Sigmoid colon (tissue), 7 donors: Measurements from ENCODE around the gene TNNI3K. TPM values are rescaled to one million over a fixed set of nuclear protein-coding genes. Genes with fewer than 3 reads are reported as not detected.

Experiments
- DNase-seq: peaks from one replicate; pipeline ENCODE4 v3.0.0-alpha.2; 2019
- H3K27ac ChIP-seq, 4 donors: fragments of 200-600 bp; sonication (generic); one replicate each; pipeline ENCODE4 v1.5.1; 2016 to 2019; ENCODE audit warnings: mild to moderate bottlenecking in 1 of 4
- H3K27me3 ChIP-seq, 3 donors: fragments of 200-600 bp; sonication (generic); one replicate each; pipeline ENCODE4 v1.5.1; 2019; ENCODE audit warnings: mild to moderate bottlenecking in 1 of 3
- H3K36me3 ChIP-seq, 4 donors: fragments of 200-600 bp; sonication (generic); one replicate each; pipeline ENCODE4 v1.5.1; 2016 to 2019
- H3K4me1 ChIP-seq, 4 donors: fragments of 200-600 bp; sonication (generic); one replicate each; pipeline ENCODE4 v1.5.1; 2017 to 2019
- H3K4me3 ChIP-seq, 4 donors: fragments of 200-600 bp; sonication (generic); one replicate each; pipeline ENCODE4 v1.5.1; 2017 to 2019; ENCODE audit warnings: mild to moderate bottlenecking in 2 of 4, moderate library complexity in 1 of 4
- H3K9me3 ChIP-seq, 4 donors: fragments of 200-600 bp in 3 of 4; sonication (generic) in 3 of 4; one replicate each; pipeline versions ENCODE4 v1.5.1 to v1.6.1; 2013 to 2019
- EP300 ChIP-seq, 4 donors: sonication (generic); formaldehyde crosslinking; IDR thresholded peaks; one replicate each; pipeline ENCODE4 v1.6.1; 2017; ENCODE audit warnings: antibody characterized with exemption in 4 of 4
- POLR2A ChIP-seq, 2 donors: fragments of 450-650 bp; IDR thresholded peaks; one replicate each; pipeline ENCODE4 v1.6.1; 2016; ENCODE audit warnings: antibody characterized with exemption in 2 of 2, mild to moderate bottlenecking in 2 of 2, moderate library complexity in 2 of 2
- POLR2AphosphoS5 ChIP-seq, 4 donors: sonication (generic); formaldehyde crosslinking; IDR thresholded peaks; one replicate each; pipeline ENCODE4 v1.6.1; 2017; ENCODE audit warnings: antibody characterized with exemption in 4 of 4
- WGBS, 2 donors: extraction: QIAGEN DNeasy Blood & Tissue Kit; methylation state at CpG; one replicate each; pipeline ENCODE4 v1.1.7; 2013; 5-methylcytosine and 5-hydroxymethylcytosine counted together
- intact Hi-C: fragments of 100-400 bp; cut with DNase I; formaldehyde crosslinking; loops from one replicate; pipeline ENCODE4 v1.15.1; 2023
- polyA plus RNA-seq, 3 donors: library from polyadenylated mRNA; stranded (reverse); fragments of 200-250 nt; gene quantifications; one replicate each; pipeline ENCODE4 v1.2.3, GENCODE V29; 2013
- total RNA-seq, 4 donors: library from RNA; depleted of rRNA; stranded (reverse); fragments of >200 nt; gene quantifications; one replicate each; pipeline ENCODE4 v1.1.0, GENCODE V29; 2016
- TF ChIP-seq, protein P1 (sequence below), 4 experiments: fragments of 450-650 bp in 3 of 4; fragments of 200-600 bp in 1 of 4; IDR thresholded peaks; one replicate each; pipeline ENCODE4 v1.5.1; 2016 to 2019; ENCODE audit warnings: antibody characterized with exemption in 4 of 4, mild to moderate bottlenecking in 3 of 4, moderate library complexity in 2 of 4
- donor health status: healthy with polysubstance abuse.
- donor health status: Bipolar disorder and iron deficiency.
- donor health status: healthy.

The TNNI3K gene
- total and polyA plus RNA-seq, 7 donors: 0.45 to 6.9 (median 3.8) TPM; not detected in 1

DNA sequence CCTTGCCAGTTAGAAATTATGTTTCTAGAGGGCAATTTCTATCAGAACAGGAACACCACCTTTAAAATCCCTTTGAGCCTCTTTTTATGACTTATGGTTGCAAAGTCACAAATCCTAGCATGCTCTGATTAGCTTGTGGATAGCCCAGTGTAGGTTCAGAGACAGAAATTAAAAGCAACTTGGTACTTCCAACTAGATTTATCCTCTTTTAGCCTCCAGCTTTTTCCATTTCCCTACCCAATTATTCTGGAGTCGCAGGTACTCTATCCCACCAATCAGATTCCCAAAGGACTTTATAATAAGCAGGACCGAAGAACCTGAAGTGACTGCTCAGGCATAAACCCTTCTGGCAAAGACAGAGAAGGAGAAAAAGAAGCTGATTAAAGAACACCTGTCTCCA lies 310.6 kb downstream of the TNNI3K start:
- Histone ChIP-seq H3K4me1 (no peaks in the 10 kb centered on the region), H3K36me3 (no peaks in the 10 kb centered on the region), H3K27me3 (no peaks in the 10 kb centered on the region), H3K4me3 (no peak overlapping the region), H3K9me3 (peaks cover 0 to 2% (median 0%) of the 10 kb centered on the region in 4 donors), H3K27ac (no peak overlapping the region)
- WGBS, 2 donors: 89 to 94% methylated on average over 2 of the region's 2 CpGs
- DNase-seq: no peak
- TF ChIP-seq POLR2AphosphoS5 (IDR thresholded peaks at IDR 0.05): no peak
- no peak for TF ChIP-seq EP300 (IDR thresholded peaks at IDR 0.05)
- TF ChIP-seq, protein P1, sequence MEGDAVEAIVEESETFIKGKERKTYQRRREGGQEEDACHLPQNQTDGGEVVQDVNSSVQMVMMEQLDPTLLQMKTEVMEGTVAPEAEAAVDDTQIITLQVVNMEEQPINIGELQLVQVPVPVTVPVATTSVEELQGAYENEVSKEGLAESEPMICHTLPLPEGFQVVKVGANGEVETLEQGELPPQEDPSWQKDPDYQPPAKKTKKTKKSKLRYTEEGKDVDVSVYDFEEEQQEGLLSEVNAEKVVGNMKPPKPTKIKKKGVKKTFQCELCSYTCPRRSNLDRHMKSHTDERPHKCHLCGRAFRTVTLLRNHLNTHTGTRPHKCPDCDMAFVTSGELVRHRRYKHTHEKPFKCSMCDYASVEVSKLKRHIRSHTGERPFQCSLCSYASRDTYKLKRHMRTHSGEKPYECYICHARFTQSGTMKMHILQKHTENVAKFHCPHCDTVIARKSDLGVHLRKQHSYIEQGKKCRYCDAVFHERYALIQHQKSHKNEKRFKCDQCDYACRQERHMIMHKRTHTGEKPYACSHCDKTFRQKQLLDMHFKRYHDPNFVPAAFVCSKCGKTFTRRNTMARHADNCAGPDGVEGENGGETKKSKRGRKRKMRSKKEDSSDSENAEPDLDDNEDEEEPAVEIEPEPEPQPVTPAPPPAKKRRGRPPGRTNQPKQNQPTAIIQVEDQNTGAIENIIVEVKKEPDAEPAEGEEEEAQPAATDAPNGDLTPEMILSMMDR (IDR thresholded peaks at IDR 0.05): no peak
- no peak for TF ChIP-seq POLR2A (IDR thresholded peaks at IDR 0.05)
- intact Hi-C loops: no loop called here

DNA sequence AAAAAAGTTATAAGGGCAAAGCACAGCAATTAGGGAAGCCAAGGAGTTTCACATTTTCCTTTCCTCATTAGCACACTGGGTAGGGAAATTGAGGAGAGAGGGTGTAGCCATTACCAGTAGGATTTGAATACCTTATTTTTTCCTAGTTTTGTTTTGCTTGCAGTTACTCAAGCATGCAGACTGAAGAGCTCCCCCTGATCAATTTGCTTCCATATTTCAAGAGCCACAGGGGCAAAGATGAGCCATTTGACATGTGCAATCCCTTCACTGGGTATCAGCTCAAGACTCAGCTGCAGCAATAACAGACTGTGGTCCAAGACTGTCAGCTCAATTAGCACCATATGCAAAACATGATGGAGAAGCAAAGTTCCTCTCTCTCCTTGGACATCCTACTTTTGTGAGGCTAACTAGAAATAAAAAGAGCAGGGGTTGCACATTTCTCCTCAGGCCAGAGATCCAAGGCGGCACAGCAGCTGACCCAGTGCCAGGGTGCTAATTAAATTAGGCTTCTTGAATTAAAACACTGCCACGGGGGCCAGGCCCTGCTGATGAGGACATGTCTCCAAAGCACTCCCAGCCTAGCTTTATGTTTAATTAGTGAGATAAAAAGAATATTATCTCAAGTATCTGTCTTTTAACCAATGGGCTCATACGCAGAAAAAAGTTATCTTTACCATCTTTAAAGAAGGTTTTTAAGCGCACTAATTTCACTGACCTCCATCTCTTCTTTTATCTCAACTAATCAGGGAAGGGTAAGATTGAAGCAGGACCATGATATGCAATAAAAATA lies 314.0 kb downstream of the TNNI3K start:
- 74 to 80% methylated on average over 4 of the region's 4 CpGs for WGBS, 2 donors
- DNase-seq: no peak

DNA sequence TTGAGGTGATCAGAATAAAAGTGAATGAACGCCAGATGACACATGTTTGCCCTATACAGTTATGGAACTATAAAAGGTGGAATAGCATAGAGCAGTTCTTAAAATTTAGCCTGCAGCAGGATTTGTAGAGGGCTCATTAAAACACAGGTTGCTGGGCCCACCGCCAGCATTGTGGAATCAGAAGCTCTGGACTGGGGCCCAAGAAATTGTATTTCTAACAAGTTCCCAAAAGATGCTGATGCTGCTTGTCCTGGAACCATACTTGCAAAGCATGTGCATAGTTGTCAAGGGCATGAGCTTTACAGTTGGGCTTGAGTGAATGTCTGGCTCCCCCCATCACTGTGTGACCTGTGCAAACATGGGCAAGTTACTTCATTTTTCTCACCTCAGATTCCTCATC lies 314.7 kb downstream of the TNNI3K start:
- no peak overlapping the region for H3K4me3 ChIP-seq
- no peaks in the 10 kb centered on the region for H3K9me3 ChIP-seq
- WGBS, 2 donors: 91% methylated on average over 2 of the region's 2 CpGs
- H3K27me3 ChIP-seq: no peaks in the 10 kb centered on the region
- intact Hi-C loops: no loop called here
- no peaks in the 10 kb centered on the region for H3K36me3 ChIP-seq
- no peaks in the 10 kb centered on the region for H3K4me1 ChIP-seq
- DNase-seq: no peak
- no peak overlapping the region for H3K27ac ChIP-seq
- no peak for TF ChIP-seq POLR2A (IDR thresholded peaks at IDR 0.05)
- TF ChIP-seq EP300 (IDR thresholded peaks at IDR 0.05): no peak
- no peak for TF ChIP-seq POLR2AphosphoS5 (IDR thresholded peaks at IDR 0.05)
- TF ChIP-seq, protein P1 (IDR thresholded peaks at IDR 0.05): no peak

More for the DNA sequence above, 314.0 kb downstream of the TNNI3K start:
- intact Hi-C loops: no loop called here
- Histone ChIP-seq H3K27me3 (no peaks in the 10 kb centered on the region), H3K4me3 (no peak overlapping the region), H3K27ac (no peak overlapping the region), H3K9me3 (peaks cover 0 to 2% (median 0%) of the 10 kb centered on the region in 4 donors), H3K4me1 (no peaks in the 10 kb centered on the region), H3K36me3 (no peaks in the 10 kb centered on the region)
- TF ChIP-seq POLR2AphosphoS5 (IDR thresholded peaks at IDR 0.05): no peak
- TF ChIP-seq, protein P1 (IDR thresholded peaks at IDR 0.05): no peak

DNA sequence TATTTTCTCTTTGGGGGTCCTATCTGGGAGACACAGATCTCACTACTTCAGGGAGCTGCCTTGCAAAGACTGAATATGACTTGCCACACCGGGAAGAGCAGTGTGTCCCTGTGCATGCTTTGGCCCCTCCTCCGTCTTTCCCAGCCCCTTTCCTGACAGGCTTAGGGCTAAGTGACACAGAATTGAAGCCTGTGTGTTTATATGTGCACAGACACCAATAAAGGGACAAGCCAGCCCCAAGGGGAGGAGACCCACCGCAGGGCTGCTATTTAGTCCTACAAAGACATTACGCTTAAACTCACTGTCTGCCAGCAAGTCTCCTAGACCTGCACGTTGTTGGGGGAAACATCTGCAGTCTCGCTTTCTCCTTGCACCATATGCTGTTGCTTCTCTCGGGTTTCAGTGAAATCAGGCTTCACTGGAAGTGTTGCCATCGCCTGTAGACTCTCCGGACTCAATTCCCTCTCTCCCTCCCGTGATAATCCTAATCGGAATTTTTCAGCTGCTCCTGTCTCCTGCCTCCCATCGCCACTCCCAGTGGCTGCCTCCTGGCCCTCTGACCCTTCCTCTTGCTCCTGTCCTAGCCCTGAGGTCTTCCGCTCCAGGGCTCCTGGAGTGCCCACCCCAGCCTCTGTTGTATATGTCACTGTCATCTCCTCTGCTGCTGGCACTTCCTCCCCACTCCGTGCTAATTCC lies 335.8 kb downstream of the TNNI3K start:
- H3K4me3 ChIP-seq: no peak overlapping the region
- no peaks in the 10 kb centered on the region for H3K9me3 ChIP-seq
- H3K4me1 ChIP-seq: no peaks in the 10 kb centered on the region
- intact Hi-C loops: no loop called here
- no peaks in the 10 kb centered on the region for H3K27me3 ChIP-seq
- no peaks in the 10 kb centered on the region for H3K36me3 ChIP-seq
- WGBS, 2 donors: 34 to 43% methylated on average over 14 of the region's 14 CpGs
- DNase-seq: no peak
- TF ChIP-seq POLR2AphosphoS5 (IDR thresholded peaks at IDR 0.05) (no peak), POLR2A (IDR thresholded peaks at IDR 0.05) (no peak), EP300 (IDR thresholded peaks at IDR 0.05) (no peak)
- TF ChIP-seq, protein P1 (IDR thresholded peaks at IDR 0.05): no peak
- H3K27ac ChIP-seq: no peak overlapping the region
